GM12872 (cell line): ENCODE data around the gene LYPD3.

Experiments used
- CTCF ChIP-seq: IDR thresholded peaks from 3 replicates; pipeline ENCODE4 v1.5.1; 2011; ENCODE audit warnings: low read depth, mild to moderate bottlenecking, low read length, moderate library complexity; ENCODE audit not compliant: insufficient read depth

The LYPD3 gene

GRCh38 chr19:43485951-43486350 is 20.5 kb upstream of the LYPD3 start:
- TF ChIP-seq CTCF = no peak

- TF ChIP-seq CTCF = no peak
Measured at GRCh38 chr19:43483281-43483680, 17.9 kb upstream of the LYPD3 start.

- no peak for TF ChIP-seq CTCF
Measured at GRCh38 chr19:43482193-43482592, 16.8 kb upstream of the LYPD3 start.

- TF ChIP-seq CTCF = no peak
Measured at GRCh38 chr19:43481701-43482100, 16.3 kb upstream of the LYPD3 start.

- TF ChIP-seq CTCF = no peak
Measured at GRCh38 chr19:43480574-43480973, 15.2 kb upstream of the LYPD3 start.

- no peak for TF ChIP-seq CTCF
Measured at GRCh38 chr19:43479961-43480561, 14.7 kb upstream of the LYPD3 start.

- no peak for TF ChIP-seq CTCF
Measured at GRCh38 chr19:43479226-43479625, 13.8 kb upstream of the LYPD3 start.
